Pancreas (tissue), 10 donors: ENCODE results near the gene MYORG. TPM values are rescaled to one million over a fixed set of nuclear protein-coding genes. Genes with fewer than 3 reads are reported as not detected.

Experiments
- ATAC-seq, 4 donors: fragments of 200-7000 bp; cut with Tn5 transposase; one replicate each; pipeline versions ENCODE4 v1.8.0 to v1.9.1; 2020; ENCODE audit warnings: mild to moderate bottlenecking in 4 of 4, moderate library complexity in 4 of 4
- DNase-seq, 6 donors: peaks; one replicate each; pipeline ENCODE4 v3.0.0-alpha.2; 2020
- FAIRE-seq: peaks from 2 replicates; lab custom pipeline; 2012; peaks lifted over from hg19 to GRCh38; lab: Jason Lieb, UNC
- H3K27ac ChIP-seq, 4 donors: fragments of 200-600 bp; sonication (generic); 1 replicate in 3 of 4; 2 replicates in 1 of 4; pipeline versions ENCODE4 v1.5.0 to v1.8.0; 2020
- H3K27me3 ChIP-seq, 4 donors: fragments of 200-600 bp; one replicate each; pipeline ENCODE4 v1.8.0; 2021
- H3K36me3 ChIP-seq, 3 donors: fragments of 200-600 bp; sonication (generic) in 1 of 3; one replicate each; pipeline versions ENCODE4 v1.5.0 to v1.8.0; 2020 to 2021
- H3K4me1 ChIP-seq, 3 donors: fragments of 200-600 bp; one replicate each; pipeline ENCODE4 v1.8.0; 2021
- H3K4me3 ChIP-seq, 4 donors: fragments of 200-600 bp; sonication (generic) in 2 of 4; one replicate each; pipeline versions ENCODE4 v1.5.0 to v1.8.0; 2020 to 2021
- H3K9me3 ChIP-seq, 4 donors: fragments of 200-600 bp; one replicate each; pipeline ENCODE4 v1.8.0; 2021
- WGBS, 2 donors: extraction: QIAGEN DNeasy Blood & Tissue Kit; methylation state at CpG; one replicate each; pipeline ENCODE4 v1.1.7; 2013; 5-methylcytosine and 5-hydroxymethylcytosine counted together
- intact Hi-C, 3 donors: fragments of 100-400 bp; cut with DNase I; formaldehyde crosslinking; loops; one replicate each; pipeline versions ENCODE4 v1.11.1 to v1.14.2; 2022
- polyA plus RNA-seq, 2 donors: library from polyadenylated mRNA; stranded (reverse); fragments of 200-250 nt; gene quantifications; one replicate each; pipeline ENCODE4 v1.2.3, GENCODE V29; 2013
- total RNA-seq, 6 donors: library from RNA; stranded (reverse); fragmentation: NEBNext Ultra II Directional in 4 of 6; extraction: Animal tissue kit (Norgen Biotek cat#: 25700) in 4 of 6; gene quantifications; one replicate each; pipeline versions ENCODE4 v1.2.1 to v1.2.4, GENCODE V29; 2021 to 2023
- TF ChIP-seq, protein P1 (sequence below), 4 donors: fragments of 200-600 bp; sonication (generic) in 3 of 4; IDR thresholded peaks; one replicate each; pipeline versions ENCODE4 v1.5.0 to v1.8.0; 2021; ENCODE audit warnings: antibody characterized with exemption in 4 of 4
- donor health status: healthy with polysubstance abuse.
- donor health status: DM: no; HTN: no; CAD: no; lungs with moderate emphysema.
- donor health status: DM: no; HTN: no; CAD: no.
- donor health status: control.
- donor health status: control.
- donor health status: Bipolar disorder and iron deficiency.
- donor health status: DM: yes; HTN: yes; CAD: no.
- donor health status: DM: no; HTN: no; CAD: no.
- donor health status: DM: no; HTN: no; CAD: no.
- donor health status: DM: yes; HTN: yes; CAD: no.

Gene MYORG
- total and polyA plus RNA-seq, 8 donors, result 1.8 to 17.5 (median 9.6) TPM

GRCh38 chr9:34374339-34374738 lies 2.4 kb downstream of the MYORG start:
- Histone ChIP-seq H3K27ac (peak overlapping the region in 2 of 4 donors; percentile 87 to 91), H3K4me3 (no peak overlapping the region), H3K4me1 (peaks cover 11 to 15% (median 11%) of the 10 kb centered on the region in 3 donors), H3K9me3 (no peaks in the 10 kb centered on the region), H3K27me3 (no peaks in the 10 kb centered on the region), H3K36me3 (peaks cover 0 to 29% (median 10%) of the 10 kb centered on the region in 3 donors)
- DNase-seq (no peak), FAIRE-seq (no peak), ATAC-seq (no peak)
- intact Hi-C loops, result no loop called here
- 50 to 53% methylated on average over 3 of the region's 3 CpGs for WGBS, 2 donors
- TF ChIP-seq, protein P1, sequence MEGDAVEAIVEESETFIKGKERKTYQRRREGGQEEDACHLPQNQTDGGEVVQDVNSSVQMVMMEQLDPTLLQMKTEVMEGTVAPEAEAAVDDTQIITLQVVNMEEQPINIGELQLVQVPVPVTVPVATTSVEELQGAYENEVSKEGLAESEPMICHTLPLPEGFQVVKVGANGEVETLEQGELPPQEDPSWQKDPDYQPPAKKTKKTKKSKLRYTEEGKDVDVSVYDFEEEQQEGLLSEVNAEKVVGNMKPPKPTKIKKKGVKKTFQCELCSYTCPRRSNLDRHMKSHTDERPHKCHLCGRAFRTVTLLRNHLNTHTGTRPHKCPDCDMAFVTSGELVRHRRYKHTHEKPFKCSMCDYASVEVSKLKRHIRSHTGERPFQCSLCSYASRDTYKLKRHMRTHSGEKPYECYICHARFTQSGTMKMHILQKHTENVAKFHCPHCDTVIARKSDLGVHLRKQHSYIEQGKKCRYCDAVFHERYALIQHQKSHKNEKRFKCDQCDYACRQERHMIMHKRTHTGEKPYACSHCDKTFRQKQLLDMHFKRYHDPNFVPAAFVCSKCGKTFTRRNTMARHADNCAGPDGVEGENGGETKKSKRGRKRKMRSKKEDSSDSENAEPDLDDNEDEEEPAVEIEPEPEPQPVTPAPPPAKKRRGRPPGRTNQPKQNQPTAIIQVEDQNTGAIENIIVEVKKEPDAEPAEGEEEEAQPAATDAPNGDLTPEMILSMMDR (IDR thresholded peaks at IDR 0.05), result no peak

DNA sequence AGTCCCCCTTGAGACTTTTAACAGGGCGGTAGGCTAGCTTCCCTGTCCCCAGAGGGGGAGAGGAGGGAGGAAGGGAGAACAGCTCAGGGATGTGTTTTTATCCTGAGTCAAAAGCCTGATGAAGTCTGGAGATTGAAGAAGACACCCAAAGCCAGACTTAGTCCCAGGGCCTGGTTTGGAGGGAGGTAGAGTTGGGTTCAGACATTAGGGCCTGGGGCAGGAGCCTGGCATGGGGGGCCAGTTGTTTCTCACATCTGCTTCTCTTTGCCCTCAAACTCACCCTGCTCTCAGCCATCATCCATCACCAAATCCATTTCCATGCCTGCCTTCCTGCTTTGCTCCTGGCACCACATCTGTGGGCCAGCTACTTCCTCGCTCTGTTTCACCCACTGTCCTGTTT lies 2.9 kb downstream of the MYORG start:
- Histone ChIP-seq H3K27ac (peak overlapping the region in 2 of 4 donors; percentile 87 to 91), H3K4me3 (no peak overlapping the region), H3K4me1 (peaks cover 11% of the 10 kb centered on the region in 3 donors), H3K9me3 (no peaks in the 10 kb centered on the region), H3K27me3 (no peaks in the 10 kb centered on the region), H3K36me3 (peaks cover 0 to 29% (median 10%) of the 10 kb centered on the region in 3 donors)
- TF ChIP-seq, protein P1 (IDR thresholded peaks at IDR 0.05), result no peak
- DNase-seq (peak in 1 of 6 donors; percentile 8), FAIRE-seq (no peak), ATAC-seq (no peak)
- intact Hi-C loops, result no loop called here
- 83 to 87% methylated on average over 2 of the region's 2 CpGs for WGBS, 2 donors

DNA sequence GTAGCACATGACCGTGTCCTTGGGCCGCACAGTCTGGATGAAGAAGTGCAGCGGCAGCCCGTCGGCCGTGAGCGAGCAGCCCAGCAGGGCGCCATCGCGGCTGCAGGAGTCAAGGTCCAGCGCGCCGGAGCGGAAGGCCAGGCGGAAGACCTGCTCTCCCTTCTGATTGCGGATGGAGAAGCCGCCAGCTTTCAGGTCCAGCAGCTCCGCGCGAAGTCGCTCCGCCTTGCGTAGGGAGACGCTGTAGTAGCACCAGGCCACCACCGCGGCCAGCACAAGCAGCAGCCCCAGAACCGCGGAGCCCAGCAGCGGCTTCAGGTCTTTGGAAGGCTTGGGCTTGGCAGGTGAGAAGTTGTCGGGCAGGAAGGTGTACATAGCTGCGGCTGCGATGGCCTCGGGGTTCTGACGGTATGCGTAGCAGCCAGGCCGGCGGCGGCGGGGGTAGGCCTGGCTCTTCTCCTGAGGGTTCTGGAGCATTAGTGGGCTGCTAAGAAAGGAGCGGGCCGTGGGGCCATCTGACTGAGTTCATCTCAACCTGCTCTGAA lies 4.2 kb downstream of the MYORG start:
- H3K36me3 ChIP-seq, result peaks cover 0 to 29% (median 10%) of the 10 kb centered on the region in 3 donors
- DNase-seq (peak in 1 of 6 donors; percentile 15), ATAC-seq (no peak), FAIRE-seq (no peak)
- no peaks in the 10 kb centered on the region for H3K27me3 ChIP-seq
- H3K4me3 ChIP-seq, result no peak overlapping the region
- 90 to 91% methylated on average over 41 of the region's 41 CpGs for WGBS, 2 donors
- H3K27ac ChIP-seq, result no peak overlapping the region
- H3K4me1 ChIP-seq, result peaks cover 11% of the 10 kb centered on the region in 3 donors
- no peaks in the 10 kb centered on the region for H3K9me3 ChIP-seq
- intact Hi-C loops, result no loop called here
- TF ChIP-seq, protein P1 (IDR thresholded peaks at IDR 0.05), result no peak

GRCh38 chr9:34371886-34372466 lies 4.7 kb downstream of the MYORG start:
- H3K27ac ChIP-seq, result no peak overlapping the region
- no peak for ATAC-seq
- intact Hi-C loops, result no loop called here
- TF ChIP-seq, protein P1 (IDR thresholded peaks at IDR 0.05), result no peak
- peak in 1 of 6 donors; percentile 8 for DNase-seq
- H3K9me3 ChIP-seq, result no peaks in the 10 kb centered on the region
- 94 to 97% methylated on average over 60 of the region's 60 CpGs for WGBS, 2 donors
- FAIRE-seq, result no peak
- H3K27me3 ChIP-seq, result no peaks in the 10 kb centered on the region
- H3K4me3 ChIP-seq, result no peak overlapping the region
- peaks cover 0 to 29% (median 10%) of the 10 kb centered on the region in 3 donors for H3K36me3 ChIP-seq
- peaks cover 11% of the 10 kb centered on the region in 3 donors for H3K4me1 ChIP-seq
